RWPE2 (cell line): ENCODE measurements around the gene CDK13.

Experiments
- ATAC-seq: fragments of 200-7000 bp; cut with Tn5 transposase; 3 replicates; pipeline ENCODE4 v1.9.1; 2021; ENCODE audit warnings: low read depth
- DNase-seq: peaks from one replicate; pipeline ENCODE4 v3.0.0-alpha.2; 2020; ENCODE audit warnings: low spot score
- H3K27ac ChIP-seq: fragments of 450-650 bp; 2 replicates; pipeline ENCODE4 v1.5.1; 2017; ENCODE audit warnings: mild to moderate bottlenecking; ENCODE audit not compliant: poor library complexity, severe bottlenecking
- H3K27me3 ChIP-seq: fragments of 250-450 bp; sonication (Bioruptor Pico); 2 replicates; pipeline ENCODE4 v1.5.1; 2021; ENCODE audit warnings: mild to moderate bottlenecking, moderate library complexity; ENCODE audit not compliant: insufficient read depth, poor library complexity, severe bottlenecking
- H3K36me3 ChIP-seq: fragments of 250-450 bp; sonication (Bioruptor Pico); 2 replicates; pipeline ENCODE4 v1.5.1; 2020; ENCODE audit warnings: low read depth, mild to moderate bottlenecking, moderate library complexity
- H3K4me1 ChIP-seq: fragments of 250-450 bp; sonication (Bioruptor Pico); 2 replicates; pipeline ENCODE4 v1.5.1; 2021; ENCODE audit warnings: mild to moderate bottlenecking, moderate library complexity; ENCODE audit not compliant: insufficient read depth, poor library complexity, severe bottlenecking
- H3K4me3 ChIP-seq: fragments of 250-450 bp; sonication (Bioruptor Pico); 2 replicates; pipeline ENCODE4 v1.5.1; 2021; ENCODE audit warnings: mild to moderate bottlenecking, moderate library complexity; ENCODE audit not compliant: severe bottlenecking
- H3K9me3 ChIP-seq: fragments of 250-450 bp; sonication (Bioruptor Pico); 2 replicates; pipeline ENCODE4 v1.5.1; 2021; ENCODE audit warnings: mild to moderate bottlenecking, moderate library complexity; ENCODE audit not compliant: severe bottlenecking
- CTCF ChIP-seq: fragments of 450-650 bp; IDR thresholded peaks from one replicate; pipeline ENCODE4 v1.5.1; 2017; ENCODE audit warnings: mild to moderate bottlenecking, moderate library complexity; ENCODE audit not compliant: poor library complexity, severe bottlenecking

The CDK13 gene

GRCh38 chr7:40059057-40059456, 109.0 kb downstream of the CDK13 start:
- H3K9me3 ChIP-seq, result no peaks in the 10 kb centered on the region
- no peak for ATAC-seq
- peaks cover 33% of the 10 kb centered on the region for H3K36me3 ChIP-seq
- TF ChIP-seq CTCF, result no peak
- no peak overlapping the region for H3K27ac ChIP-seq
- DNase-seq, result no peak
- H3K27me3 ChIP-seq, result no peaks in the 10 kb centered on the region
- no peak overlapping the region for H3K4me3 ChIP-seq
- no peaks in the 10 kb centered on the region for H3K4me1 ChIP-seq

- no peak for TF ChIP-seq CTCF
- no peak for ATAC-seq
- H3K27ac ChIP-seq, result no peak overlapping the region
Observed at GRCh38 chr7:40072268-40072667, 122.2 kb downstream of the CDK13 start.

GRCh38 chr7:40073239-40073638, 123.2 kb downstream of the CDK13 start:
- H3K4me3 ChIP-seq, result no peak overlapping the region
- H3K27ac ChIP-seq, result no peak overlapping the region
- ATAC-seq (no peak), DNase-seq (no peak)
- TF ChIP-seq CTCF, result no peak
- no peaks in the 10 kb centered on the region for H3K4me1 ChIP-seq
- H3K27me3 ChIP-seq, result no peaks in the 10 kb centered on the region
- H3K36me3 ChIP-seq, result peaks cover 5% of the 10 kb centered on the region
- H3K9me3 ChIP-seq, result no peaks in the 10 kb centered on the region

More at GRCh38 chr7:40072268-40072667, 122.2 kb downstream of the CDK13 start:
- DNase-seq, result no peak
- Histone ChIP-seq H3K4me1 (no peaks in the 10 kb centered on the region), H3K9me3 (no peaks in the 10 kb centered on the region), H3K4me3 (no peak overlapping the region), H3K36me3 (peaks cover under 1% of the 10 kb centered on the region; the same call in 1 of the 2 replicates), H3K27me3 (no peaks in the 10 kb centered on the region)

- Histone ChIP-seq H3K4me3 (no peak overlapping the region), H3K36me3 (peaks cover 33% of the 10 kb centered on the region), H3K4me1 (no peaks in the 10 kb centered on the region), H3K27me3 (no peaks in the 10 kb centered on the region), H3K9me3 (no peaks in the 10 kb centered on the region), H3K27ac (no peak overlapping the region)
- no peak for TF ChIP-seq CTCF
- DNase-seq (no peak), ATAC-seq (no peak)
Observed at GRCh38 chr7:40077849-40078248, 127.8 kb downstream of the CDK13 start.

GRCh38 chr7:40092182-40092581, 142.1 kb downstream of the CDK13 start:
- Histone ChIP-seq H3K9me3 (no peaks in the 10 kb centered on the region), H3K27me3 (no peaks in the 10 kb centered on the region), H3K27ac (no peak overlapping the region), H3K36me3 (peaks cover 71% of the 10 kb centered on the region), H3K4me3 (no peak overlapping the region), H3K4me1 (no peaks in the 10 kb centered on the region)
- TF ChIP-seq CTCF, result no peak
- no peak for ATAC-seq
- DNase-seq, result no peak
